Measurements from ENCODE around the gene CNOT6.

GRCh38 chr5:180618829-180619562, 124.8 kb downstream of the CNOT6 start:
- TF ChIP-seq, protein P1, sequence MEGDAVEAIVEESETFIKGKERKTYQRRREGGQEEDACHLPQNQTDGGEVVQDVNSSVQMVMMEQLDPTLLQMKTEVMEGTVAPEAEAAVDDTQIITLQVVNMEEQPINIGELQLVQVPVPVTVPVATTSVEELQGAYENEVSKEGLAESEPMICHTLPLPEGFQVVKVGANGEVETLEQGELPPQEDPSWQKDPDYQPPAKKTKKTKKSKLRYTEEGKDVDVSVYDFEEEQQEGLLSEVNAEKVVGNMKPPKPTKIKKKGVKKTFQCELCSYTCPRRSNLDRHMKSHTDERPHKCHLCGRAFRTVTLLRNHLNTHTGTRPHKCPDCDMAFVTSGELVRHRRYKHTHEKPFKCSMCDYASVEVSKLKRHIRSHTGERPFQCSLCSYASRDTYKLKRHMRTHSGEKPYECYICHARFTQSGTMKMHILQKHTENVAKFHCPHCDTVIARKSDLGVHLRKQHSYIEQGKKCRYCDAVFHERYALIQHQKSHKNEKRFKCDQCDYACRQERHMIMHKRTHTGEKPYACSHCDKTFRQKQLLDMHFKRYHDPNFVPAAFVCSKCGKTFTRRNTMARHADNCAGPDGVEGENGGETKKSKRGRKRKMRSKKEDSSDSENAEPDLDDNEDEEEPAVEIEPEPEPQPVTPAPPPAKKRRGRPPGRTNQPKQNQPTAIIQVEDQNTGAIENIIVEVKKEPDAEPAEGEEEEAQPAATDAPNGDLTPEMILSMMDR (conservative IDR thresholded peaks at IDR 0.05), result peak; percentile 88
- no peak for TF ChIP-seq ZFX (IDR thresholded peaks at IDR 0.05)
